ENCODE data around the gene KIF5C. TPM values are rescaled to one million over a fixed set of nuclear protein-coding genes. Genes with fewer than 3 reads are reported as not detected.

The KIF5C gene
- total RNA-seq, 1 donor from 2014 or later: 26.8 TPM

GRCh38 chr2:148865512-148865911 is 9.5 kb upstream of the KIF5C start:
- H3K27ac Mint-ChIP-seq: no peak overlapping the region
- H3K36me3 Mint-ChIP-seq (ENCODE audit: insufficient read depth): no peaks in the 10 kb centered on the region
- H3K4me1 Mint-ChIP-seq (ENCODE audit: low read depth): no peaks in the 10 kb centered on the region
- DNase-seq (ENCODE audit: low spot score, unreplicated experiment): no peak
- H3K27me3 Mint-ChIP-seq: peaks cover 54% of the 10 kb centered on the region
- TF ChIP-seq, protein P1, sequence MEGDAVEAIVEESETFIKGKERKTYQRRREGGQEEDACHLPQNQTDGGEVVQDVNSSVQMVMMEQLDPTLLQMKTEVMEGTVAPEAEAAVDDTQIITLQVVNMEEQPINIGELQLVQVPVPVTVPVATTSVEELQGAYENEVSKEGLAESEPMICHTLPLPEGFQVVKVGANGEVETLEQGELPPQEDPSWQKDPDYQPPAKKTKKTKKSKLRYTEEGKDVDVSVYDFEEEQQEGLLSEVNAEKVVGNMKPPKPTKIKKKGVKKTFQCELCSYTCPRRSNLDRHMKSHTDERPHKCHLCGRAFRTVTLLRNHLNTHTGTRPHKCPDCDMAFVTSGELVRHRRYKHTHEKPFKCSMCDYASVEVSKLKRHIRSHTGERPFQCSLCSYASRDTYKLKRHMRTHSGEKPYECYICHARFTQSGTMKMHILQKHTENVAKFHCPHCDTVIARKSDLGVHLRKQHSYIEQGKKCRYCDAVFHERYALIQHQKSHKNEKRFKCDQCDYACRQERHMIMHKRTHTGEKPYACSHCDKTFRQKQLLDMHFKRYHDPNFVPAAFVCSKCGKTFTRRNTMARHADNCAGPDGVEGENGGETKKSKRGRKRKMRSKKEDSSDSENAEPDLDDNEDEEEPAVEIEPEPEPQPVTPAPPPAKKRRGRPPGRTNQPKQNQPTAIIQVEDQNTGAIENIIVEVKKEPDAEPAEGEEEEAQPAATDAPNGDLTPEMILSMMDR (IDR thresholded peaks at IDR 0.05; ENCODE audit: unreplicated experiment): no peak
- H3K9me3 Mint-ChIP-seq (ENCODE audit: low read depth): peaks cover 4% of the 10 kb centered on the region
- no peak overlapping the region for H3K4me3 Mint-ChIP-seq (ENCODE audit: low read depth)

DNA sequence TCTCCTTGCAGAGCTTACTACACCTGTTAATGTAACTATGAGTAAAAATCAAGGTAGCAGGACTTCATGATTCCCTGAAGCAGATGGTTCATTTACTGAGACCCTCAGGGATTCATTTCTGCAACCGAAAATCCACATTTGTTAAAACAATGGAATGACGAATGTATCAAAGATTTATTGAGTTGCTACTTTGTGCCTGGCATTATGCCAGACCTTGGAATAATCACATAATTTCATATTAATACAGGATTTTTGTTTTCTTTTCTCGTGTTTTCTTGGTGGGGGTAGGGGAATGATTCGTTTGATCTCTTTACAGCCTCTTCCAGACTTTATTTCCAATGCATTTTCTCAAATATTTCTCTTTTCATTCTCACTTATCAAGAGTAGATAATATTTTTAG is 8.9 kb upstream of the KIF5C start:
- TF ChIP-seq, protein P1 (IDR thresholded peaks at IDR 0.05; ENCODE audit: unreplicated experiment): no peak
- Mint-ChIP-seq H3K4me1 (ENCODE audit: low read depth) (no peaks in the 10 kb centered on the region), H3K36me3 (ENCODE audit: insufficient read depth) (no peaks in the 10 kb centered on the region), H3K27me3 (peaks cover 54% of the 10 kb centered on the region), H3K4me3 (ENCODE audit: low read depth) (no peak overlapping the region), H3K27ac (no peak overlapping the region), H3K9me3 (ENCODE audit: low read depth) (peaks cover 4% of the 10 kb centered on the region)
- no peak for DNase-seq (ENCODE audit: low spot score, unreplicated experiment)

- Mint-ChIP-seq H3K27ac (no peak overlapping the region), H3K9me3 (ENCODE audit: low read depth) (peaks cover 4% of the 10 kb centered on the region), H3K36me3 (ENCODE audit: insufficient read depth) (no peaks in the 10 kb centered on the region), H3K27me3 (peaks cover 63% of the 10 kb centered on the region), H3K4me1 (ENCODE audit: low read depth) (no peaks in the 10 kb centered on the region), H3K4me3 (ENCODE audit: low read depth) (no peak overlapping the region)
- TF ChIP-seq, protein P1 (IDR thresholded peaks at IDR 0.05; ENCODE audit: unreplicated experiment): no peak
- no peak for DNase-seq (ENCODE audit: low spot score, unreplicated experiment)
Observed at GRCh38 chr2:148867079-148867769, 7.8 kb upstream of the KIF5C start.

DNA sequence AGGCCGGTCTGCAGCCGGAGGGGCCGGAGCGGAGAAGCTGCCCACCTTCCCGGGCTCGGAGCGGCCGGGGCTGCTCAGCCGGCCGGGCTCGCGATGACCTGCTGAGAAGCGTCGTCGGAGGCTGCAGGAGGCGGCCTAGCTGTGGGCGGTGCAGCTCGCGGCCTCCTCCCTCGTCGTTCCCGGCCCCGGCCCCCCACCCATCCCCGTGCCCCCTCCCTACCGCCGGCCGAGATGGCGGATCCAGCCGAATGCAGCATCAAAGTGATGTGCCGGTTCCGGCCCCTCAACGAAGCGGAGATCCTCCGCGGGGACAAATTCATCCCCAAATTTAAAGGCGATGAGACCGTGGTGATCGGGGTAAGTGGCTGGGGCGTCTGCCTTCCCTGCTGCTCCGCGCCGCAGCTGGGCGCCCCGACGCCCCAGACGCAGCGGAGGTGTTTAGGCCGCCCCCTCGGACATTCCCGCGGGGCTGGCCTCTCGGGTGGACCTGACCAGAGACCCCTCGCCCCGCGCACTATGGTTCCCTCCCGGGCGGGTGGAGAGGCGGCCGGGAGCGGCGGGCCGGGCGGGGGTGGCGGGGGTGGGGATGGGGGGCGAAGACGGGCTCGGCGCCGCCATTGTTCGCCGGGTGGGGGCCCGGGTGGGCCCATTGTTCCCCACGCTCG is 492 bp downstream of the KIF5C start:
- Mint-ChIP-seq H3K36me3 (ENCODE audit: insufficient read depth) (peaks cover 2% of the 10 kb centered on the region), H3K4me3 (ENCODE audit: low read depth) (peak overlapping the region; percentile 83), H3K27me3 (peaks cover 27% of the 10 kb centered on the region), H3K9me3 (ENCODE audit: low read depth) (no peaks in the 10 kb centered on the region), H3K27ac (no peak overlapping the region), H3K4me1 (ENCODE audit: low read depth) (peaks cover 10% of the 10 kb centered on the region)
- no peak for DNase-seq (ENCODE audit: low spot score, unreplicated experiment)
- TF ChIP-seq, protein P1 (IDR thresholded peaks at IDR 0.05; ENCODE audit: unreplicated experiment): no peak

DNA sequence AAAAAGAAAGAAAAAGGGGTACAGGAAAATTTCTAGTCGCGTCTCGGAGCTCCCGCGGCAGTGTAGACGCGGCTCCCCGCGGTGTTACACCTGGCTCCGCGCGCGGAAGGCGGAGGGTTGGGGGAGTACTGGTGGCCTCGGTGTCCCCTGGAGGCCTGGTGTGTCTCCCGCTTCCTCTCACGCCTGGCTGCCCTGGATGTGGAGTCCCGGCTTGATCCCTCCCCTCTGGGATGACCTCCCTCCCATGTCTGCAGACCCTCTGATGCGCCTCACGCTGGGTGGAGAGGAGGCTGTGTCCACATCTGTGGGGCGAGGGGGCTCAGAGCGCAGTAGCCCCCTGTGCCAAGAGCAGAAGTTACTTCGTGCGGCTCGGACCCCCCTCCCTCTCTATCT is 1.2 kb downstream of the KIF5C start:
- peaks cover 26% of the 10 kb centered on the region for H3K27me3 Mint-ChIP-seq
- peaks cover 10% of the 10 kb centered on the region for H3K4me1 Mint-ChIP-seq (ENCODE audit: low read depth)
- peak overlapping the region; percentile 83 for H3K4me3 Mint-ChIP-seq (ENCODE audit: low read depth)
- TF ChIP-seq, protein P1 (IDR thresholded peaks at IDR 0.05; ENCODE audit: unreplicated experiment): no peak
- DNase-seq (ENCODE audit: low spot score, unreplicated experiment): no peak
- no peaks in the 10 kb centered on the region for H3K9me3 Mint-ChIP-seq (ENCODE audit: low read depth)
- H3K36me3 Mint-ChIP-seq (ENCODE audit: insufficient read depth): peaks cover 6% of the 10 kb centered on the region
- H3K27ac Mint-ChIP-seq: peak overlapping the region; percentile 33

Data from progenitor cell of endocrine pancreas (in vitro differentiated cells).